Endothelial cell of umbilical vein (primary cell): ENCODE data around the gene FHOD3. TPM values are rescaled to one million over a fixed set of nuclear protein-coding genes. Genes with fewer than 3 reads are reported as not detected.

Source experiments
- BruUV-seq: library from RNA; stranded (reverse); fragments of 400-500 nt; replicated peaks from 2 replicates; lab custom pipeline; 2021; lab: Mats Ljungman, UMichigan
- CTCF ChIA-PET: fragments of 300-600, 350-600 bp; sonication (Branson Sonifier 250); formaldehyde crosslinking; loops from one replicate; lab custom pipeline; 2021; ENCODE audit warnings: antibody characterized with exemption, inconsistent platforms; lab: Charles Lee
- POLR2A ChIA-PET: fragments of 300-600, 350-600 bp; sonication (Branson Sonifier 250); formaldehyde crosslinking; loops from one replicate; lab custom pipeline; 2021; ENCODE audit warnings: antibody characterized with exemption, inconsistent platforms; lab: Charles Lee
- DNase-seq: peaks from one replicate; pipeline ENCODE4 v3.0.0-alpha.2; 2011; ENCODE audit warnings: low read depth, low spot score
- FAIRE-seq: peaks from 2 replicates; lab custom pipeline; 2011; peaks lifted over from hg19 to GRCh38; lab: Jason Lieb, UNC
- H2AFZ ChIP-seq: 2 replicates; pipeline ENCODE4 v1.6.0; 2012; ENCODE audit warnings: low read depth, low read length, control low read depth, inconsistent platforms
- H3K27ac ChIP-seq: 2 replicates; pipeline ENCODE4 v1.5.1; 2011; ENCODE audit warnings: low read depth, mild to moderate bottlenecking, control low read depth, low read length, moderate library complexity; ENCODE audit not compliant: insufficient read depth
- H3K27me3 ChIP-seq, 2 experiments: 2 replicates each; pipeline versions ENCODE4 v1.6.0 to v1.6.1; 2011; ENCODE audit warnings: low read length in 2 of 2, mixed read lengths in 1 of 2; ENCODE audit not compliant: control insufficient read depth in 2 of 2, insufficient read depth in 2 of 2
- H3K36me3 ChIP-seq, 2 experiments: 2 replicates in 1 of 2; 3 replicates in 1 of 2; pipeline ENCODE4 v1.5.1; 2011; ENCODE audit warnings: low read length in 2 of 2, mild to moderate bottlenecking in 1 of 2, moderate library complexity in 1 of 2; ENCODE audit not compliant: control insufficient read depth in 2 of 2, insufficient read depth in 2 of 2; ENCODE audit errors: extremely low read depth in 1 of 2
- H3K4me1 ChIP-seq: 3 replicates; pipeline ENCODE4 v1.5.1; 2011; ENCODE audit warnings: mild to moderate bottlenecking, low read length; ENCODE audit not compliant: control insufficient read depth, insufficient read depth; ENCODE audit errors: extremely low read depth
- H3K4me2 ChIP-seq: 2 replicates; pipeline ENCODE4 v1.6.1; 2011; ENCODE audit warnings: low read length, control low read depth, mixed read lengths; ENCODE audit not compliant: insufficient read depth
- H3K4me3 ChIP-seq, 3 experiments: fragments of 200-600 bp in 1 of 3; sonication (generic), shearing (Covaris generic) in 1 of 3; replicated peaks in 1 of 3; 2 replicates each; pipeline ENCODE4 v1.5.1; 2011 to 2016; ENCODE audit warnings: control low read depth in 3 of 3, low read length in 3 of 3, mild to moderate bottlenecking in 2 of 3, inconsistent platforms in 1 of 3, low read depth in 1 of 3, moderate library complexity in 1 of 3; ENCODE audit not compliant: insufficient read depth in 1 of 3
- H3K79me2 ChIP-seq: 2 replicates; pipeline ENCODE4 v1.6.0; 2012; ENCODE audit warnings: low read length, inconsistent platforms; ENCODE audit not compliant: control insufficient read depth, insufficient read depth
- H3K9ac ChIP-seq: replicated peaks from 2 replicates; pipeline ENCODE3; 2011; ENCODE audit warnings: low read length, control low read depth; ENCODE audit not compliant: insufficient read depth; ENCODE audit errors: extremely low read depth
- H3K9me1 ChIP-seq: replicated peaks from 3 replicates; pipeline ENCODE4 v1.6.0; 2011; ENCODE audit warnings: mild to moderate bottlenecking, low read length; ENCODE audit not compliant: control insufficient read depth, insufficient read depth; ENCODE audit errors: extremely low read depth
- H3K9me3 ChIP-seq: replicated peaks from 2 replicates; pipeline ENCODE4 v1.5.1; 2012; ENCODE audit warnings: low read length, inconsistent platforms; ENCODE audit not compliant: control insufficient read depth, insufficient read depth
- H4K20me1 ChIP-seq: replicated peaks from 2 replicates; pipeline ENCODE3; 2011; ENCODE audit warnings: mild to moderate bottlenecking, low read length; ENCODE audit not compliant: control insufficient read depth, insufficient read depth; ENCODE audit errors: extremely low read depth
- CTCF ChIP-seq, 2 donors: IDR thresholded peaks; 1 replicate in 1 of 2; 2 replicates in 1 of 2; pipeline ENCODE4 v1.5.1; 2011; ENCODE audit warnings: low read length in 2 of 2, mild to moderate bottlenecking in 2 of 2, moderate library complexity in 2 of 2, control low read depth in 1 of 2, inconsistent platforms in 1 of 2, low read depth in 1 of 2; ENCODE audit not compliant: insufficient read depth in 1 of 2; ENCODE audit errors: extremely low read depth in 1 of 2
- EZH2 ChIP-seq: IDR thresholded peaks from 2 replicates; pipeline ENCODE4 v1.6.1; 2012; ENCODE audit warnings: borderline replicate concordance, low read depth, mild to moderate bottlenecking, moderate library complexity, low read length, inconsistent platforms; ENCODE audit not compliant: severe bottlenecking
- FOS ChIP-seq: IDR thresholded peaks from 2 replicates; pipeline ENCODE4 v1.6.1; 2011; ENCODE audit warnings: mild to moderate bottlenecking, low read length, moderate library complexity, borderline replicate concordance; ENCODE audit not compliant: insufficient read depth
- MAX ChIP-seq: IDR thresholded peaks from 2 replicates; pipeline ENCODE4 v1.6.1; 2011; ENCODE audit not compliant: insufficient read depth, insufficient read length
- MYC ChIP-seq: IDR thresholded peaks from one replicate; pipeline ENCODE4 v1.6.1; 2011; ENCODE audit warnings: mild to moderate bottlenecking, low read depth, low read length
- POLR2A ChIP-seq: IDR thresholded peaks from 2 replicates; pipeline ENCODE4 v1.6.1; 2012; ENCODE audit warnings: low read depth, mild to moderate bottlenecking, control low read depth, low read length
- POLR2AphosphoS5 ChIP-seq: IDR thresholded peaks from 2 replicates; pipeline ENCODE4 v1.6.1; 2012; ENCODE audit warnings: low read depth, mild to moderate bottlenecking, control low read depth, low read length, moderate library complexity; ENCODE audit not compliant: insufficient read depth
- dilution Hi-C: fragments of 300-500 bp; cut with MboI; formaldehyde crosslinking; loops from one replicate; pipeline ENCODE4 v1.15.0; 2019; ENCODE audit warnings: low sequenced_read_pairs; ENCODE audit not compliant: extremely low pct_ligation_motif_present
- intact Hi-C: fragments of 100-400 bp; cut with micrococcal nuclease; formaldehyde crosslinking; loops from one replicate; pipeline ENCODE4 v1.10.0; 2022
- polyA plus RNA-seq, 4 experiments: library from polyadenylated mRNA; depleted of rRNA in 3 of 4; stranded (reverse) in 3 of 4; unstranded in 1 of 4; fragments of >200 nt; gene quantifications; 2 replicates each; pipeline versions ENCODE4 v1.2.1 to v1.2.3, GENCODE V29; 2011 to 2012; ENCODE audit warnings: missing spikeins in 1 of 4
- total RNA-seq: library from RNA; stranded (reverse); gene quantifications from 2 replicates; pipeline ENCODE4 v1.2.3, GENCODE V29; 2021

FHOD3 gene
- total and polyA plus RNA-seq, 2 donors (not counting 3 experiments of a cell fraction or from before 2014, with no cell fraction given), result 0.06 to 1.5 TPM

- H3K9me3 ChIP-seq, result no peaks in the 10 kb centered on the region
- no peaks in the 10 kb centered on the region for H3K27me3 ChIP-seq
- FAIRE-seq, result no peak
- H3K9ac ChIP-seq, result no peak overlapping the region
- intact Hi-C loops (no loop called here), dilution Hi-C loops (no loop called here)
- POLR2A ChIA-PET, result no interaction called here
- no peak overlapping the region for H3K4me3 ChIP-seq
- no peak for DNase-seq
- no peaks in the 10 kb centered on the region for H4K20me1 ChIP-seq
- CTCF ChIA-PET, result interaction anchor here (1.2 kb wide), 1 partner anchor 20 kb away, joined by 3 read pairs; no protein-coding TSS in a partner anchor
- no peaks in the 10 kb centered on the region for H3K9me1 ChIP-seq
- no peaks in the 10 kb centered on the region for H3K36me3 ChIP-seq
- no peak overlapping the region for H3K27ac ChIP-seq
- TF ChIP-seq FOS, result no peak
- TF ChIP-seq MYC, result no peak
- TF ChIP-seq CTCF (IDR thresholded peaks at IDR 0.05; ENCODE audit: extremely low read depth in 1 of 2, insufficient read depth in 1 of 2, low read depth in 1 of 2, low read length in 2 of 2), result no peak
- no peak for TF ChIP-seq MAX
- no peak for TF ChIP-seq EZH2
- TF ChIP-seq POLR2A, result no peak
- no peak for TF ChIP-seq POLR2AphosphoS5
- no peaks in the 10 kb centered on the region for H3K79me2 ChIP-seq
- H3K4me2 ChIP-seq, result no peak overlapping the region
- no peaks in the 10 kb centered on the region for H3K4me1 ChIP-seq
- no peak overlapping the region for H2AFZ ChIP-seq
- no TSS peak for BruUV-seq
Measured at GRCh38 chr18:36391426-36392145, 94.1 kb downstream of the FHOD3 start.
